Common myeloid progenitor, CD34-positive (primary cell): ENCODE data around the gene MKLN1.
A peak's percentile ranks its signal among the peaks of the same experiment; 100 is the strongest.

Source experiments
- CTCF ChIA-PET: fragments of 350-600 bp; sonication (Branson Sonifier 250); formaldehyde crosslinking; loops from one replicate; lab custom pipeline; 2021; ENCODE audit warnings: antibody characterized with exemption; lab: Charles Lee
- POLR2A ChIA-PET: fragments of 350-600 bp; sonication (Branson Sonifier 250); formaldehyde crosslinking; loops from one replicate; lab custom pipeline; 2021; ENCODE audit warnings: antibody characterized with exemption; lab: Charles Lee
- DNase-seq, 3 donors: peaks; one replicate each; pipeline versions ENCODE4 v3.0.0 to v3.0.0-alpha.2; 2013
- H3K27ac ChIP-seq, 2 experiments: 1 replicate in 1 of 2; 2 replicates in 1 of 2; pipeline ENCODE4 v1.7.0; 2013; ENCODE audit warnings: inconsistent platforms in 2 of 2, low read length in 2 of 2, mild to moderate bottlenecking in 2 of 2, low read depth in 1 of 2, moderate library complexity in 1 of 2; ENCODE audit not compliant: severe bottlenecking in 2 of 2, insufficient read depth in 1 of 2, poor library complexity in 1 of 2
- H3K27me3 ChIP-seq, 5 experiments: replicated peaks in 2 of 5; 1 replicate in 3 of 5; 2 replicates in 2 of 5; pipeline versions ENCODE4 v1.6.1 to v1.7.0; 2013; ENCODE audit warnings: low read length in 4 of 5, mild to moderate bottlenecking in 2 of 5, moderate library complexity in 2 of 5, inconsistent platforms in 1 of 5; ENCODE audit not compliant: insufficient read depth in 5 of 5, control insufficient read depth in 4 of 5
- H3K36me3 ChIP-seq, 4 experiments: 1 replicate in 2 of 4; 2 replicates in 2 of 4; pipeline versions ENCODE4 v1.6.1 to v1.7.0; 2013; ENCODE audit warnings: low read length in 3 of 4, control low read depth in 1 of 4, mild to moderate bottlenecking in 1 of 4; ENCODE audit not compliant: control insufficient read depth in 4 of 4, insufficient read depth in 4 of 4
- H3K4me1 ChIP-seq, 4 experiments: 1 replicate in 3 of 4; 2 replicates in 1 of 4; pipeline versions ENCODE4 v1.6.1 to v1.7.1; 2013; ENCODE audit warnings: low read length in 3 of 4, mild to moderate bottlenecking in 3 of 4, control low read depth in 1 of 4, inconsistent platforms in 1 of 4, moderate library complexity in 1 of 4; ENCODE audit not compliant: control insufficient read depth in 4 of 4, insufficient read depth in 4 of 4; ENCODE audit errors: control extremely low read depth in 1 of 4
- H3K4me3 ChIP-seq, 7 experiments: 1 replicate in 4 of 7; 2 replicates in 3 of 7; pipeline versions ENCODE4 v1.5.1 to v1.7.0; 2013; ENCODE audit warnings: mild to moderate bottlenecking in 7 of 7, low read length in 6 of 7, moderate library complexity in 6 of 7, inconsistent platforms in 2 of 7, low read depth in 2 of 7, control low read depth in 1 of 7; ENCODE audit not compliant: insufficient read depth in 4 of 7, control insufficient read depth in 1 of 7; ENCODE audit errors: extremely low read depth in 1 of 7
- H3K9me3 ChIP-seq, 5 experiments: 1 replicate in 4 of 5; 2 replicates in 1 of 5; pipeline versions ENCODE4 v1.6.1 to v1.7.1; 2013; ENCODE audit warnings: low read length in 4 of 5, mild to moderate bottlenecking in 2 of 5, inconsistent platforms in 1 of 5, low read depth in 1 of 5, moderate library complexity in 1 of 5; ENCODE audit not compliant: control insufficient read depth in 4 of 5, insufficient read depth in 2 of 5; ENCODE audit errors: control extremely low read depth in 1 of 5
- WGBS: methylation state at CpG from one replicate; pipeline ENCODE4 v1.1.5; 2013; ENCODE audit not compliant: insufficient coverage; 5-methylcytosine and 5-hydroxymethylcytosine counted together

The MKLN1 gene

DNA sequence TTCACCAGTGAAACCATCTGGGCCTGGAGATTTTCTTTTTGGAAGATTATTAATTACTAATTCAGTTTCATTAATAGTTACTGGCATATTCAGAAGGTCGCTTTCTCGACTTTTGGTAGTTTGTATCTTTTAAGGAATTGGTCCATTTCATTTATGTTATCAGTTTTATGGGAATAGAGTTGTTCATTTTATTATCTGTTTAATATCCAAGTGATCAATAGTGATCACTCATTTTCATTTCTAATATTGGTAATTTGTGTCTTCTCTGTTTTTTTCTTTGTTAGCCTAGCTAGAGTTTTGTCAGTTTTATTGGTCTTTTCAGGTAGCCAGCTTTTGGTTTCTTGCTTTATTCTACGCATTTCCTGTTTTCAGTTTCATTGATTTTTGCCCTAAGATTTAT, 31.0 kb downstream of the MKLN1 start:
- POLR2A ChIA-PET, result no interaction called here
- whole genome bisulfite sequencing, result no CpG with 5 or more reads among the region's 3 CpGs
- peaks cover 0 to 3% (median 0%) of the 10 kb centered on the region in 5 experiments for H3K9me3 ChIP-seq
- peaks cover 0 to 2% (median 0%) of the 10 kb centered on the region in 4 experiments for H3K36me3 ChIP-seq
- H3K4me3 ChIP-seq, result no peak overlapping the region
- no peak for DNase-seq
- H3K27ac ChIP-seq, result no peak overlapping the region
- H3K4me1 ChIP-seq, result peaks cover 0 to 15% (median 9%) of the 10 kb centered on the region in 4 experiments
- CTCF ChIA-PET, result no interaction called here
- H3K27me3 ChIP-seq, result no peaks in the 10 kb centered on the region

DNA sequence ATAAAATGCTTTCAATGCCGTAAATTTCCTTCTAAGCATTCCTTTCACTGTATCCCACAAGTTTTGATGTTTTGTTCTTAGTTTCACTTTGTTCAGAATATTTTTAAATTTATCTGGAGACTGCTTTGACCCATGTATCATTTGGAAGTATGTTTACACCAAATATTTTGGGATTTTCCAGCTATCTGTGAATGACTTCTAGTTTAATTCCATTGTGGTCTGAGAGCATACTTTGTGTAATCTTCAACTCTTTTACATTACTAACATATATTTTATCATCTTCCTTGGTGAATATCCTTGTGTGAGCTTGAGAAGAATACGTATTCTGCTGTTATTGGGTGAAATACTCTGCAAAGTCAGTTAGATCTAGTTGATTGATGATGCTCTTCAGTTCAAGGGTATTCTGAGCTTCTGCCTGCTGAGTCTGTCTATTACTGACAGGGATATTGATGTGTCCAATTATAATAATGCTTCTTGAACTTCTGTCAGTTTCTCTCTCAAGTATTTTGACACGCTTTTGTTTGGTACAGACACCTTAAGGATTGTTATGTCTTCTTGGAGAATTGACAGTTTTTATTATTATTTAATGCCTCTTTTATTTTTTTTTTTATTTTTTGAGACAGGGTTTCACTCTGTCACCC, 31.6 kb downstream of the MKLN1 start:
- Histone ChIP-seq H3K36me3 (peaks cover 0 to 2% (median 0%) of the 10 kb centered on the region in 4 experiments), H3K4me1 (peaks cover 0 to 12% (median 9%) of the 10 kb centered on the region in 4 experiments), H3K4me3 (no peak overlapping the region), H3K27ac (no peak overlapping the region), H3K9me3 (peaks cover 0 to 3% (median 0%) of the 10 kb centered on the region in 5 experiments), H3K27me3 (no peaks in the 10 kb centered on the region)
- DNase-seq, result no peak
- ChIA-PET CTCF (no interaction called here), POLR2A (no interaction called here)
- 100% methylated on average over 1 of the region's 3 CpGs for WGBS

GRCh38 chr7:131363719-131364118, 36.0 kb downstream of the MKLN1 start:
- H3K9me3 ChIP-seq, result no peaks in the 10 kb centered on the region
- H3K4me3 ChIP-seq, result no peak overlapping the region
- no CpG with 5 or more reads among the region's 2 CpGs for WGBS
- H3K4me1 ChIP-seq, result peaks cover 0 to 11% (median 6%) of the 10 kb centered on the region in 4 experiments
- POLR2A ChIA-PET, result no interaction called here
- H3K27ac ChIP-seq, result no peak overlapping the region
- no peak for DNase-seq
- H3K27me3 ChIP-seq, result no peaks in the 10 kb centered on the region
- CTCF ChIA-PET, result interaction anchor here (0.6 kb wide), 1 partner anchor 37 kb away, joined by 3 read pairs; no protein-coding TSS in a partner anchor
- no peaks in the 10 kb centered on the region for H3K36me3 ChIP-seq

GRCh38 chr7:131364767-131365344, 37.2 kb downstream of the MKLN1 start:
- Histone ChIP-seq H3K36me3 (no peaks in the 10 kb centered on the region), H3K9me3 (no peaks in the 10 kb centered on the region), H3K27me3 (no peaks in the 10 kb centered on the region), H3K4me3 (no peak overlapping the region), H3K4me1 (peaks cover 0 to 12% (median 8%) of the 10 kb centered on the region in 4 experiments), H3K27ac (no peak overlapping the region)
- no CpG with 5 or more reads among the region's 4 CpGs for WGBS
- no peak for DNase-seq
- CTCF ChIA-PET, result interaction anchor here (1.5 kb wide), 1 partner anchor 9 kb away, joined by 5 read pairs; no protein-coding TSS in a partner anchor
- POLR2A ChIA-PET, result interaction anchor here (0.5 kb wide), 1 partner anchor 75 kb away, joined by 3 read pairs; no protein-coding TSS in a partner anchor

DNA sequence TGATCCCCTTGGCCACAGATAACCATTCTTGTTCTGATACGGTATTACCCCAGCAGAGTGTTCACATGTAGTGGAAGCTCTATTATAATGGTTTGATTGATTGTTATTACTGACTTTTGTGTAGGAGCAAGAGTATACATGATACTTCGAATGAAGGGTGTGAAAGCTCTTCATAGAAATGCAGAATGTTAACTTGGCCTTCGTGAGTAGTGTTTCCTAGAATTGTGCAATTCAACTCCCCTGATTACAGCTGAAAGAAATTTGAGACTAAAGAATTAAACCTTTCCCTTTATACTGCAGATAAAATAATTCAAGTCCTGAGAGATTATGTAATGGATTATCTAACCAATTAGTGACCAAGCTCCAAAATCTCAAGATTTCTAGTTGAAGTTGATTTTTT, 38.2 kb downstream of the MKLN1 start:
- 100% methylated on average over 2 of the region's 3 CpGs for WGBS
- no peaks in the 10 kb centered on the region for H3K27me3 ChIP-seq
- ChIA-PET CTCF (interaction anchor here (0.8 to 1.5 kb wide), 2 partner anchors 8 to 10 kb away, joined by 3 to 5 read pairs; no protein-coding TSS in a partner anchor), POLR2A (no interaction called here)
- H3K4me1 ChIP-seq, result peaks cover 0 to 18% (median 13%) of the 10 kb centered on the region in 4 experiments
- H3K9me3 ChIP-seq, result no peaks in the 10 kb centered on the region
- H3K4me3 ChIP-seq, result no peak overlapping the region
- no peak overlapping the region for H3K27ac ChIP-seq
- no peaks in the 10 kb centered on the region for H3K36me3 ChIP-seq
- no peak for DNase-seq

DNA sequence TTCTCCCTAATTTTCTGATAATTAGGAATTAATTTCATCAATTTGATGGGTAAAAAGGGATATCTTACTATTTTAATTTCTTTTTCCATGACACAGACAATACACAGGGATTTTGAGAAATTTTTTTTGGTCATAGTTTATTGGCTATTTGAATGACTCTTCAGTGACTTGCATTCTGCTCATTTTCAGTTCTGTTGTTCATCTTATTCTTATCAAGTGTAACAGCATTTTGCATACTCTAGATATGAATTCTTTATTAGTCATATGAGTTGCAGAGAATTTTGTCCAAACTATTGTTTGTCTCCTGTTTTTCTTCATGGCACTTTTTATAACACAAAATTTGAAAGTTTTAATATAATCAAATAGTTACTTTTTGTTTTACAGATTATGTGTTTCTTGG, 41.7 kb downstream of the MKLN1 start:
- Histone ChIP-seq H3K27me3 (no peaks in the 10 kb centered on the region), H3K4me1 (peaks cover 0 to 11% (median 7%) of the 10 kb centered on the region in 4 experiments), H3K9me3 (no peaks in the 10 kb centered on the region), H3K27ac (no peak overlapping the region), H3K36me3 (no peaks in the 10 kb centered on the region), H3K4me3 (no peak overlapping the region)
- DNase-seq, result no peak
- POLR2A ChIA-PET, result no interaction called here
- CTCF ChIA-PET, result no interaction called here

DNA sequence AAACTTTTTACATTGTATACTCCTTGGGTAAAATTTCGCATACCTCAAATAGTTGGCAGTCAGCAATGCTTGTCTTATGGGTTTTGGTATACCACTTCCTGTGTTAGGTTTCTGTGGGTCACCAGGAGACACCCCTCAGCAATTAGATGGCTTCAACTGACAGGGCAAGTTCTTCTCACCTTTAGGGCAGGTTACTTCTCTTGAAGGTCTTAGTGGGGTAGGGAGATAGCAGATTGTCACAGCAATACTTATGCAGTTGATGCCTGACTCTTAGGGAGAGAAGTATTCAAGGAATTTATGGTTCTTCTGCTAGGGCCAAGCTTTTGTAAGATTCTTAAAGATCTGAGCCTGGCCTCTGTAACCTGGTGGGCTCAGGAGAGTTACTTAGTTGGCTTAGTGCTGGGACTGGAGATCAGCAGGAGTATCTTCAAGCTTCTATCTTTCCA, 42.9 kb downstream of the MKLN1 start:
- Histone ChIP-seq H3K9me3 (no peaks in the 10 kb centered on the region), H3K27me3 (no peaks in the 10 kb centered on the region), H3K27ac (no peak overlapping the region), H3K4me3 (no peak overlapping the region), H3K4me1 (peaks cover 0 to 11% (median 7%) of the 10 kb centered on the region in 4 experiments), H3K36me3 (no peaks in the 10 kb centered on the region)
- CTCF ChIA-PET, result interaction anchor here (0.9 to 1.5 kb wide), 2 partner anchors 16 to 25 kb away, joined by 3 read pairs; no protein-coding TSS in a partner anchor
- WGBS, result no CpG with 5 or more reads among the region's 1 CpG
- DNase-seq, result peak; percentile 25 to 60 (median 54)
- POLR2A ChIA-PET, result no interaction called here
